CD4-positive, alpha-beta T cell treated with Interleukin-17A for 1 hour (primary cell): ENCODE measurements around the gene BRAT1.

Experiments
- DNase-seq: peaks from one replicate; pipeline ENCODE4 v3.0.0-alpha.2; 2020

BRAT1 gene

GRCh38 chr7:2522780-2523433, 32.4 kb downstream of the BRAT1 start:
- peak; percentile 34 for DNase-seq

- peak; percentile 83 for DNase-seq
Measured at GRCh38 chr7:2521952-2522591, 33.3 kb downstream of the BRAT1 start.

- no peak for DNase-seq
Measured at GRCh38 chr7:2521341-2521745, 34.0 kb downstream of the BRAT1 start.

GRCh38 chr7:2520761-2521290, 34.5 kb downstream of the BRAT1 start:
- DNase-seq, result no peak

- DNase-seq, result no peak
Measured at GRCh38 chr7:2520131-2520760, 35.1 kb downstream of the BRAT1 start.

- peak; percentile 87 for DNase-seq
Measured at GRCh38 chr7:2519119-2519930, 36.0 kb downstream of the BRAT1 start, which contains the start of gene LFNG. TSS of gene LFNG (plus strand) at chr7:2519774. CDS start at chr7:2519862, 88 bp downstream.

- DNase-seq, result no peak
Measured at GRCh38 chr7:2518737-2519118, 36.6 kb downstream of the BRAT1 start.

GRCh38 chr7:2517678-2518507, 37.4 kb downstream of the BRAT1 start:
- DNase-seq, result no peak

- no peak for DNase-seq
Measured at GRCh38 chr7:2517026-2517425, 38.3 kb downstream of the BRAT1 start.

GRCh38 chr7:2516194-2516555, 39.1 kb downstream of the BRAT1 start:
- no peak for DNase-seq

GRCh38 chr7:2515424-2516193, 39.7 kb downstream of the BRAT1 start:
- no peak for DNase-seq

- no peak for DNase-seq
Measured at GRCh38 chr7:2514473-2515423, 40.6 kb downstream of the BRAT1 start.

- no peak for DNase-seq
Measured at GRCh38 chr7:2513702-2514101, 41.6 kb downstream of the BRAT1 start.

- DNase-seq, result no peak
Measured at GRCh38 chr7:2512713-2513112, 42.6 kb downstream of the BRAT1 start.

- DNase-seq, result peak; percentile 43
Measured at GRCh38 chr7:2512179-2512661, 43.1 kb downstream of the BRAT1 start.

GRCh38 chr7:2511769-2512168, 43.6 kb downstream of the BRAT1 start:
- no peak for DNase-seq

- peak; percentile 69 for DNase-seq
Measured at GRCh38 chr7:2510909-2511768, 44.2 kb downstream of the BRAT1 start.

- DNase-seq, result no peak
Measured at GRCh38 chr7:2510130-2510776, 45.1 kb downstream of the BRAT1 start.
